Measurements from ENCODE around the gene SMR3B.
A peak's percentile ranks its signal among the peaks of the same experiment; 100 is the strongest.

SMR3B gene

GRCh38 chr4:70382691-70383181, at the start of gene SMR3B:
TSS of gene SMR3B (plus strand) at chr4:70383131. CDS start at chr4:70384511, 1,380 bp downstream.
- DNase-seq: no peak

- DNase-seq: no peak
Observed at GRCh38 chr4:70334681-70335080, 48.2 kb upstream of the SMR3B start, which contains the start of gene CABS1. TSS of gene CABS1 (plus strand) at chr4:70334981. CDS start at chr4:70335040, 59 bp downstream.

- no peak for DNase-seq
Observed at GRCh38 chr4:70336043-70336442, 46.9 kb upstream of the SMR3B start.

- DNase-seq: no peak
Observed at GRCh38 chr4:70337886-70338420, 45.0 kb upstream of the SMR3B start.

- DNase-seq: no peak
Observed at GRCh38 chr4:70356185-70356584, 26.7 kb upstream of the SMR3B start.

- no peak for DNase-seq
Observed at GRCh38 chr4:70359115-70359661, 23.7 kb upstream of the SMR3B start.

- DNase-seq: no peak
Observed at GRCh38 chr4:70360460-70360859, 22.5 kb upstream of the SMR3B start, which contains the start of gene SMR3A. TSS of gene SMR3A (plus strand) at chr4:70360760. CDS start at chr4:70362116, 1,356 bp downstream.

GRCh38 chr4:70364002-70364401, 18.9 kb upstream of the SMR3B start:
- DNase-seq: no peak

GRCh38 chr4:70365479-70365878, 17.5 kb upstream of the SMR3B start:
- peak; percentile 11 for DNase-seq

GRCh38 chr4:70367813-70368212, 15.1 kb upstream of the SMR3B start:
- no peak for DNase-seq

GRCh38 chr4:70371987-70372386, 10.9 kb upstream of the SMR3B start:
- no peak for DNase-seq

- no peak for DNase-seq
Observed at GRCh38 chr4:70372760-70373159, 10.2 kb upstream of the SMR3B start.

- DNase-seq: no peak
Observed at GRCh38 chr4:70380578-70380977, 2.4 kb upstream of the SMR3B start.

- no peak for DNase-seq
Observed at GRCh38 chr4:70392057-70392776, 9.3 kb downstream of the SMR3B start.

- no peak for DNase-seq
Observed at GRCh38 chr4:70397580-70397979, 14.6 kb downstream of the SMR3B start, which contains the start of gene OPRPN. TSS of gene OPRPN (plus strand) at chr4:70397940. CDS start at chr4:70399286, 1,346 bp downstream.

GRCh38 chr4:70399319-70399718, 16.4 kb downstream of the SMR3B start:
- no peak for DNase-seq

- DNase-seq: no peak
Observed at GRCh38 chr4:70402762-70403161, 19.8 kb downstream of the SMR3B start.

GRCh38 chr4:70405765-70406164, 22.8 kb downstream of the SMR3B start:
- DNase-seq: no peak

GRCh38 chr4:70425306-70425705, 42.4 kb downstream of the SMR3B start:
- no peak for DNase-seq

- no peak for DNase-seq
Observed at GRCh38 chr4:70426789-70427188, 43.9 kb downstream of the SMR3B start.

GRCh38 chr4:70437197-70437596, 54.3 kb downstream of the SMR3B start:
- DNase-seq: no peak
